Endothelial cell of umbilical vein (primary cell): ENCODE measurements around the gene SPIRE1. TPM values are rescaled to one million over a fixed set of nuclear protein-coding genes. Genes with fewer than 3 reads are reported as not detected.

Experiments
- BruUV-seq: library from RNA; stranded (reverse); fragments of 400-500 nt; replicated peaks from 2 replicates; lab custom pipeline; 2021; lab: Mats Ljungman, UMichigan
- CTCF ChIA-PET: fragments of 300-600, 350-600 bp; sonication (Branson Sonifier 250); formaldehyde crosslinking; loops from one replicate; lab custom pipeline; 2021; ENCODE audit warnings: antibody characterized with exemption, inconsistent platforms; lab: Charles Lee
- POLR2A ChIA-PET: fragments of 300-600, 350-600 bp; sonication (Branson Sonifier 250); formaldehyde crosslinking; loops from one replicate; lab custom pipeline; 2021; ENCODE audit warnings: antibody characterized with exemption, inconsistent platforms; lab: Charles Lee
- DNase-seq: peaks from one replicate; pipeline ENCODE4 v3.0.0-alpha.2; 2011; ENCODE audit warnings: low read depth, low spot score
- FAIRE-seq: peaks from 2 replicates; lab custom pipeline; 2011; peaks lifted over from hg19 to GRCh38; lab: Jason Lieb, UNC
- H2AFZ ChIP-seq: 2 replicates; pipeline ENCODE4 v1.6.0; 2012; ENCODE audit warnings: low read depth, low read length, control low read depth, inconsistent platforms
- H3K27ac ChIP-seq: 2 replicates; pipeline ENCODE4 v1.5.1; 2011; ENCODE audit warnings: low read depth, mild to moderate bottlenecking, control low read depth, low read length, moderate library complexity; ENCODE audit not compliant: insufficient read depth
- H3K27me3 ChIP-seq, 2 experiments: 2 replicates each; pipeline versions ENCODE4 v1.6.0 to v1.6.1; 2011; ENCODE audit warnings: low read length in 2 of 2, mixed read lengths in 1 of 2; ENCODE audit not compliant: control insufficient read depth in 2 of 2, insufficient read depth in 2 of 2
- H3K36me3 ChIP-seq, 2 experiments: 2 replicates in 1 of 2; 3 replicates in 1 of 2; pipeline ENCODE4 v1.5.1; 2011; ENCODE audit warnings: low read length in 2 of 2, mild to moderate bottlenecking in 1 of 2, moderate library complexity in 1 of 2; ENCODE audit not compliant: control insufficient read depth in 2 of 2, insufficient read depth in 2 of 2; ENCODE audit errors: extremely low read depth in 1 of 2
- H3K4me1 ChIP-seq: 3 replicates; pipeline ENCODE4 v1.5.1; 2011; ENCODE audit warnings: mild to moderate bottlenecking, low read length; ENCODE audit not compliant: control insufficient read depth, insufficient read depth; ENCODE audit errors: extremely low read depth
- H3K4me2 ChIP-seq: 2 replicates; pipeline ENCODE4 v1.6.1; 2011; ENCODE audit warnings: low read length, control low read depth, mixed read lengths; ENCODE audit not compliant: insufficient read depth
- H3K4me3 ChIP-seq, 3 experiments: fragments of 200-600 bp in 1 of 3; sonication (generic), shearing (Covaris generic) in 1 of 3; replicated peaks in 1 of 3; 2 replicates each; pipeline ENCODE4 v1.5.1; 2011 to 2016; ENCODE audit warnings: control low read depth in 3 of 3, low read length in 3 of 3, mild to moderate bottlenecking in 2 of 3, inconsistent platforms in 1 of 3, low read depth in 1 of 3, moderate library complexity in 1 of 3; ENCODE audit not compliant: insufficient read depth in 1 of 3
- H3K79me2 ChIP-seq: 2 replicates; pipeline ENCODE4 v1.6.0; 2012; ENCODE audit warnings: low read length, inconsistent platforms; ENCODE audit not compliant: control insufficient read depth, insufficient read depth
- H3K9ac ChIP-seq: replicated peaks from 2 replicates; pipeline ENCODE3; 2011; ENCODE audit warnings: low read length, control low read depth; ENCODE audit not compliant: insufficient read depth; ENCODE audit errors: extremely low read depth
- H3K9me1 ChIP-seq: replicated peaks from 3 replicates; pipeline ENCODE4 v1.6.0; 2011; ENCODE audit warnings: mild to moderate bottlenecking, low read length; ENCODE audit not compliant: control insufficient read depth, insufficient read depth; ENCODE audit errors: extremely low read depth
- H3K9me3 ChIP-seq: replicated peaks from 2 replicates; pipeline ENCODE4 v1.5.1; 2012; ENCODE audit warnings: low read length, inconsistent platforms; ENCODE audit not compliant: control insufficient read depth, insufficient read depth
- H4K20me1 ChIP-seq: replicated peaks from 2 replicates; pipeline ENCODE3; 2011; ENCODE audit warnings: mild to moderate bottlenecking, low read length; ENCODE audit not compliant: control insufficient read depth, insufficient read depth; ENCODE audit errors: extremely low read depth
- CTCF ChIP-seq, 2 donors: IDR thresholded peaks; 1 replicate in 1 of 2; 2 replicates in 1 of 2; pipeline ENCODE4 v1.5.1; 2011; ENCODE audit warnings: low read length in 2 of 2, mild to moderate bottlenecking in 2 of 2, moderate library complexity in 2 of 2, control low read depth in 1 of 2, inconsistent platforms in 1 of 2, low read depth in 1 of 2; ENCODE audit not compliant: insufficient read depth in 1 of 2; ENCODE audit errors: extremely low read depth in 1 of 2
- EZH2 ChIP-seq: IDR thresholded peaks from 2 replicates; pipeline ENCODE4 v1.6.1; 2012; ENCODE audit warnings: borderline replicate concordance, low read depth, mild to moderate bottlenecking, moderate library complexity, low read length, inconsistent platforms; ENCODE audit not compliant: severe bottlenecking
- FOS ChIP-seq: IDR thresholded peaks from 2 replicates; pipeline ENCODE4 v1.6.1; 2011; ENCODE audit warnings: mild to moderate bottlenecking, low read length, moderate library complexity, borderline replicate concordance; ENCODE audit not compliant: insufficient read depth
- GATA2 ChIP-seq: IDR thresholded peaks from 2 replicates; pipeline ENCODE4 v1.7.0; 2011; ENCODE audit warnings: low read depth, mild to moderate bottlenecking, moderate library complexity, mixed read lengths, low read length; ENCODE audit not compliant: insufficient read length, insufficient read depth
- JUN ChIP-seq: IDR thresholded peaks from 2 replicates; pipeline ENCODE4 v1.6.1; 2011; ENCODE audit warnings: borderline replicate concordance, low read depth; ENCODE audit not compliant: insufficient read length, insufficient read depth
- MYC ChIP-seq: IDR thresholded peaks from one replicate; pipeline ENCODE4 v1.6.1; 2011; ENCODE audit warnings: mild to moderate bottlenecking, low read depth, low read length
- POLR2A ChIP-seq: IDR thresholded peaks from 2 replicates; pipeline ENCODE4 v1.6.1; 2012; ENCODE audit warnings: low read depth, mild to moderate bottlenecking, control low read depth, low read length
- POLR2AphosphoS5 ChIP-seq: IDR thresholded peaks from 2 replicates; pipeline ENCODE4 v1.6.1; 2012; ENCODE audit warnings: low read depth, mild to moderate bottlenecking, control low read depth, low read length, moderate library complexity; ENCODE audit not compliant: insufficient read depth
- dilution Hi-C: fragments of 300-500 bp; cut with MboI; formaldehyde crosslinking; loops from one replicate; pipeline ENCODE4 v1.15.0; 2019; ENCODE audit warnings: low sequenced_read_pairs; ENCODE audit not compliant: extremely low pct_ligation_motif_present
- intact Hi-C: fragments of 100-400 bp; cut with micrococcal nuclease; formaldehyde crosslinking; loops from one replicate; pipeline ENCODE4 v1.10.0; 2022
- polyA plus RNA-seq, 4 experiments: library from polyadenylated mRNA; depleted of rRNA in 3 of 4; stranded (reverse) in 3 of 4; unstranded in 1 of 4; fragments of >200 nt; gene quantifications; 2 replicates each; pipeline versions ENCODE4 v1.2.1 to v1.2.3, GENCODE V29; 2011 to 2012; ENCODE audit warnings: missing spikeins in 1 of 4
- total RNA-seq: library from RNA; stranded (reverse); gene quantifications from 2 replicates; pipeline ENCODE4 v1.2.3, GENCODE V29; 2021
- TF ChIP-seq, protein P1 (sequence below): IDR thresholded peaks from 2 replicates; pipeline ENCODE4 v1.6.1; 2011; ENCODE audit not compliant: insufficient read depth, insufficient read length

The SPIRE1 gene
- total and polyA plus RNA-seq, 2 donors (not counting 3 experiments of a cell fraction or from before 2014, with no cell fraction given), result 13.1 to 44.0 TPM

- FAIRE-seq (no peak), DNase-seq (no peak)
- dilution Hi-C loops, result no loop called here
- no peak overlapping the region for H3K4me3 ChIP-seq
- H3K27ac ChIP-seq, result no peak overlapping the region
- intact Hi-C loops, result no loop called here
- no peaks in the 10 kb centered on the region for H3K9me3 ChIP-seq
- H2AFZ ChIP-seq, result no peak overlapping the region
- H3K79me2 ChIP-seq, result no peaks in the 10 kb centered on the region
- H3K9me1 ChIP-seq, result no peaks in the 10 kb centered on the region
- no peaks in the 10 kb centered on the region for H4K20me1 ChIP-seq
- BruUV-seq, result no TSS peak
- no peak for TF ChIP-seq JUN
- no peak for TF ChIP-seq EZH2
- TF ChIP-seq FOS, result no peak
- TF ChIP-seq POLR2AphosphoS5, result no peak
- no peak for TF ChIP-seq MYC
- no peak for TF ChIP-seq GATA2
- no peak for TF ChIP-seq POLR2A
- TF ChIP-seq, protein P1, sequence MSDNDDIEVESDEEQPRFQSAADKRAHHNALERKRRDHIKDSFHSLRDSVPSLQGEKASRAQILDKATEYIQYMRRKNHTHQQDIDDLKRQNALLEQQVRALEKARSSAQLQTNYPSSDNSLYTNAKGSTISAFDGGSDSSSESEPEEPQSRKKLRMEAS, result no peak
- no peak for TF ChIP-seq CTCF (IDR thresholded peaks at IDR 0.05; ENCODE audit: extremely low read depth in 1 of 2, insufficient read depth in 1 of 2, low read depth in 1 of 2, low read length in 2 of 2)
- H3K36me3 ChIP-seq, result peaks cover 3% of the 10 kb centered on the region in 2 experiments
- ChIA-PET CTCF (no interaction called here), POLR2A (no interaction called here)
- H3K4me1 ChIP-seq, result no peaks in the 10 kb centered on the region
- no peaks in the 10 kb centered on the region for H3K27me3 ChIP-seq
- H3K4me2 ChIP-seq, result no peak overlapping the region
- no peak overlapping the region for H3K9ac ChIP-seq
Observed at GRCh38 chr18:12434541-12434929, 223.4 kb downstream of the SPIRE1 start.
